Endothelial cell of umbilical vein (primary cell): Measurements from ENCODE around the gene PHACTR1. TPM values are rescaled to one million over a fixed set of nuclear protein-coding genes. Genes with fewer than 3 reads are reported as not detected.

Experiments
- BruUV-seq: library from RNA; stranded (reverse); fragments of 400-500 nt; replicated peaks from 2 replicates; lab custom pipeline; 2021; lab: Mats Ljungman, UMichigan
- CTCF ChIA-PET: fragments of 300-600, 350-600 bp; sonication (Branson Sonifier 250); formaldehyde crosslinking; loops from one replicate; lab custom pipeline; 2021; ENCODE audit warnings: antibody characterized with exemption, inconsistent platforms; lab: Charles Lee
- POLR2A ChIA-PET: fragments of 300-600, 350-600 bp; sonication (Branson Sonifier 250); formaldehyde crosslinking; loops from one replicate; lab custom pipeline; 2021; ENCODE audit warnings: antibody characterized with exemption, inconsistent platforms; lab: Charles Lee
- DNase-seq: peaks from one replicate; pipeline ENCODE4 v3.0.0-alpha.2; 2011; ENCODE audit warnings: low read depth, low spot score
- FAIRE-seq: peaks from 2 replicates; lab custom pipeline; 2011; peaks lifted over from hg19 to GRCh38; lab: Jason Lieb, UNC
- H2AFZ ChIP-seq: 2 replicates; pipeline ENCODE4 v1.6.0; 2012; ENCODE audit warnings: low read depth, low read length, control low read depth, inconsistent platforms
- H3K27ac ChIP-seq: 2 replicates; pipeline ENCODE4 v1.5.1; 2011; ENCODE audit warnings: low read depth, mild to moderate bottlenecking, control low read depth, low read length, moderate library complexity; ENCODE audit not compliant: insufficient read depth
- H3K27me3 ChIP-seq, 2 experiments: 2 replicates each; pipeline versions ENCODE4 v1.6.0 to v1.6.1; 2011; ENCODE audit warnings: low read length in 2 of 2, mixed read lengths in 1 of 2; ENCODE audit not compliant: control insufficient read depth in 2 of 2, insufficient read depth in 2 of 2
- H3K36me3 ChIP-seq, 2 experiments: 2 replicates in 1 of 2; 3 replicates in 1 of 2; pipeline ENCODE4 v1.5.1; 2011; ENCODE audit warnings: low read length in 2 of 2, mild to moderate bottlenecking in 1 of 2, moderate library complexity in 1 of 2; ENCODE audit not compliant: control insufficient read depth in 2 of 2, insufficient read depth in 2 of 2; ENCODE audit errors: extremely low read depth in 1 of 2
- H3K4me1 ChIP-seq: 3 replicates; pipeline ENCODE4 v1.5.1; 2011; ENCODE audit warnings: mild to moderate bottlenecking, low read length; ENCODE audit not compliant: control insufficient read depth, insufficient read depth; ENCODE audit errors: extremely low read depth
- H3K4me2 ChIP-seq: 2 replicates; pipeline ENCODE4 v1.6.1; 2011; ENCODE audit warnings: low read length, control low read depth, mixed read lengths; ENCODE audit not compliant: insufficient read depth
- H3K4me3 ChIP-seq, 3 experiments: fragments of 200-600 bp in 1 of 3; sonication (generic), shearing (Covaris generic) in 1 of 3; replicated peaks in 1 of 3; 2 replicates each; pipeline ENCODE4 v1.5.1; 2011 to 2016; ENCODE audit warnings: control low read depth in 3 of 3, low read length in 3 of 3, mild to moderate bottlenecking in 2 of 3, inconsistent platforms in 1 of 3, low read depth in 1 of 3, moderate library complexity in 1 of 3; ENCODE audit not compliant: insufficient read depth in 1 of 3
- H3K79me2 ChIP-seq: 2 replicates; pipeline ENCODE4 v1.6.0; 2012; ENCODE audit warnings: low read length, inconsistent platforms; ENCODE audit not compliant: control insufficient read depth, insufficient read depth
- H3K9ac ChIP-seq: replicated peaks from 2 replicates; pipeline ENCODE3; 2011; ENCODE audit warnings: low read length, control low read depth; ENCODE audit not compliant: insufficient read depth; ENCODE audit errors: extremely low read depth
- H3K9me1 ChIP-seq: replicated peaks from 3 replicates; pipeline ENCODE4 v1.6.0; 2011; ENCODE audit warnings: mild to moderate bottlenecking, low read length; ENCODE audit not compliant: control insufficient read depth, insufficient read depth; ENCODE audit errors: extremely low read depth
- H3K9me3 ChIP-seq: replicated peaks from 2 replicates; pipeline ENCODE4 v1.5.1; 2012; ENCODE audit warnings: low read length, inconsistent platforms; ENCODE audit not compliant: control insufficient read depth, insufficient read depth
- H4K20me1 ChIP-seq: replicated peaks from 2 replicates; pipeline ENCODE3; 2011; ENCODE audit warnings: mild to moderate bottlenecking, low read length; ENCODE audit not compliant: control insufficient read depth, insufficient read depth; ENCODE audit errors: extremely low read depth
- CTCF ChIP-seq, 2 donors: IDR thresholded peaks; 1 replicate in 1 of 2; 2 replicates in 1 of 2; pipeline ENCODE4 v1.5.1; 2011; ENCODE audit warnings: low read length in 2 of 2, mild to moderate bottlenecking in 2 of 2, moderate library complexity in 2 of 2, control low read depth in 1 of 2, inconsistent platforms in 1 of 2, low read depth in 1 of 2; ENCODE audit not compliant: insufficient read depth in 1 of 2; ENCODE audit errors: extremely low read depth in 1 of 2
- EZH2 ChIP-seq: IDR thresholded peaks from 2 replicates; pipeline ENCODE4 v1.6.1; 2012; ENCODE audit warnings: borderline replicate concordance, low read depth, mild to moderate bottlenecking, moderate library complexity, low read length, inconsistent platforms; ENCODE audit not compliant: severe bottlenecking
- FOS ChIP-seq: IDR thresholded peaks from 2 replicates; pipeline ENCODE4 v1.6.1; 2011; ENCODE audit warnings: mild to moderate bottlenecking, low read length, moderate library complexity, borderline replicate concordance; ENCODE audit not compliant: insufficient read depth
- GATA2 ChIP-seq: IDR thresholded peaks from 2 replicates; pipeline ENCODE4 v1.7.0; 2011; ENCODE audit warnings: low read depth, mild to moderate bottlenecking, moderate library complexity, mixed read lengths, low read length; ENCODE audit not compliant: insufficient read length, insufficient read depth
- JUN ChIP-seq: IDR thresholded peaks from 2 replicates; pipeline ENCODE4 v1.6.1; 2011; ENCODE audit warnings: borderline replicate concordance, low read depth; ENCODE audit not compliant: insufficient read length, insufficient read depth
- MAX ChIP-seq: IDR thresholded peaks from 2 replicates; pipeline ENCODE4 v1.6.1; 2011; ENCODE audit not compliant: insufficient read depth, insufficient read length
- MYC ChIP-seq: IDR thresholded peaks from one replicate; pipeline ENCODE4 v1.6.1; 2011; ENCODE audit warnings: mild to moderate bottlenecking, low read depth, low read length
- POLR2A ChIP-seq: IDR thresholded peaks from 2 replicates; pipeline ENCODE4 v1.6.1; 2012; ENCODE audit warnings: low read depth, mild to moderate bottlenecking, control low read depth, low read length
- POLR2AphosphoS5 ChIP-seq: IDR thresholded peaks from 2 replicates; pipeline ENCODE4 v1.6.1; 2012; ENCODE audit warnings: low read depth, mild to moderate bottlenecking, control low read depth, low read length, moderate library complexity; ENCODE audit not compliant: insufficient read depth
- dilution Hi-C: fragments of 300-500 bp; cut with MboI; formaldehyde crosslinking; loops from one replicate; pipeline ENCODE4 v1.15.0; 2019; ENCODE audit warnings: low sequenced_read_pairs; ENCODE audit not compliant: extremely low pct_ligation_motif_present
- intact Hi-C: fragments of 100-400 bp; cut with micrococcal nuclease; formaldehyde crosslinking; loops from one replicate; pipeline ENCODE4 v1.10.0; 2022
- polyA plus RNA-seq, 4 experiments: library from polyadenylated mRNA; depleted of rRNA in 3 of 4; stranded (reverse) in 3 of 4; unstranded in 1 of 4; fragments of >200 nt; gene quantifications; 2 replicates each; pipeline versions ENCODE4 v1.2.1 to v1.2.3, GENCODE V29; 2011 to 2012; ENCODE audit warnings: missing spikeins in 1 of 4
- total RNA-seq: library from RNA; stranded (reverse); gene quantifications from 2 replicates; pipeline ENCODE4 v1.2.3, GENCODE V29; 2021

PHACTR1 gene
- total and polyA plus RNA-seq, 2 donors (not counting 3 experiments of a cell fraction or from before 2014, with no cell fraction given), result 2.4 to 23.2 TPM

GRCh38 chr6:13292774-13293173 lies 576.2 kb downstream of the PHACTR1 start:
- intact Hi-C loops, result no loop called here
- CTCF ChIA-PET, result interaction anchor here (0.6 to 1.5 kb wide), 2 partner anchors 10 to 191 kb away, joined by 3 to 5 read pairs; no protein-coding TSS in a partner anchor
- POLR2A ChIA-PET, result no interaction called here

More at GRCh38 chr6:13292774-13293173, 576.2 kb downstream of the PHACTR1 start:
- peaks cover 2 to 8% of the 10 kb centered on the region in 2 experiments for H3K36me3 ChIP-seq
- no peaks in the 10 kb centered on the region for H3K9me3 ChIP-seq
- FAIRE-seq (no peak), DNase-seq (no peak)
- no peak for TF ChIP-seq POLR2A
- no peak for TF ChIP-seq MYC
- TF ChIP-seq GATA2, result no peak
- TF ChIP-seq EZH2, result no peak
- TF ChIP-seq CTCF (IDR thresholded peaks at IDR 0.05; ENCODE audit: extremely low read depth in 1 of 2, insufficient read depth in 1 of 2, low read depth in 1 of 2, low read length in 2 of 2), result no peak
- no peak for TF ChIP-seq POLR2AphosphoS5
- no peak for TF ChIP-seq FOS
- TF ChIP-seq MAX, result no peak
- TF ChIP-seq JUN, result no peak
- BruUV-seq, result no TSS peak
- H3K4me1 ChIP-seq, result no peaks in the 10 kb centered on the region
- no peak overlapping the region for H3K27ac ChIP-seq
- H3K4me3 ChIP-seq, result no peak overlapping the region
- H2AFZ ChIP-seq, result no peak overlapping the region
- H3K4me2 ChIP-seq, result no peak overlapping the region
- no peak overlapping the region for H3K9ac ChIP-seq
- dilution Hi-C loops, result no loop called here
- no peaks in the 10 kb centered on the region for H3K9me1 ChIP-seq
- H3K27me3 ChIP-seq, result no peaks in the 10 kb centered on the region
- H3K79me2 ChIP-seq, result no peaks in the 10 kb centered on the region
- H4K20me1 ChIP-seq, result no peaks in the 10 kb centered on the region
